H1 (cell line): ENCODE measurements around the gene CACNA2D3. TPM values are rescaled to one million over a fixed set of nuclear protein-coding genes. Genes with fewer than 3 reads are reported as not detected.

Source experiments
- CTCF ChIA-PET: fragments of 300-600 bp; sonication (Branson Sonifier 250); formaldehyde crosslinking; loops from one replicate; lab custom pipeline; 2021; ENCODE audit not compliant: partially characterized antibody; lab: Charles Lee
- POLR2A ChIA-PET: fragments of 300-600 bp; sonication (Branson Sonifier 250); formaldehyde crosslinking; loops from one replicate; lab custom pipeline; 2021; ENCODE audit warnings: inconsistent platforms; ENCODE audit not compliant: partially characterized antibody; lab: Charles Lee
- DNase-seq, 2 experiments: peaks; one replicate each; pipeline versions ENCODE4 v3.0.0 to v3.0.0-alpha.2; 2010 to 2022; ENCODE audit warnings: low spot score in 2 of 2, low read depth in 1 of 2, mixed read lengths in 1 of 2
- FAIRE-seq: peaks from 2 replicates; lab custom pipeline; 2011; peaks lifted over from hg19 to GRCh38; lab: Jason Lieb, UNC
- H2AFZ ChIP-seq: 2 replicates; pipeline ENCODE4 v1.8.1; 2012; ENCODE audit warnings: low read length, inconsistent platforms
- H2AK5ac ChIP-seq: 2 replicates; pipeline ENCODE4 v1.6.1; 2013; ENCODE audit warnings: low read depth, low read length
- H2BK120ac ChIP-seq: replicated peaks from 2 replicates; pipeline ENCODE3; 2013; ENCODE audit warnings: low read depth, low read length, inconsistent platforms
- H2BK12ac ChIP-seq: 2 replicates; pipeline ENCODE4 v1.6.1; 2013; ENCODE audit warnings: low read depth, low read length
- H2BK15ac ChIP-seq: 2 replicates; pipeline ENCODE4 v1.6.1; 2013; ENCODE audit warnings: low read length
- H2BK20ac ChIP-seq: 2 replicates; pipeline ENCODE4 v1.6.1; 2013; ENCODE audit warnings: low read length
- H2BK5ac ChIP-seq: 2 replicates; pipeline ENCODE4 v1.6.1; 2013; ENCODE audit warnings: low read depth, low read length
- H3K14ac ChIP-seq: 2 replicates; pipeline ENCODE4 v1.6.1; 2013; ENCODE audit warnings: inconsistent platforms; ENCODE audit not compliant: insufficient read length
- H3K18ac ChIP-seq: 2 replicates; pipeline ENCODE4 v1.6.1; 2013; ENCODE audit warnings: low read length; ENCODE audit errors: extremely low read depth
- H3K23ac ChIP-seq: 2 replicates; pipeline ENCODE4 v1.6.1; 2013; ENCODE audit warnings: inconsistent platforms; ENCODE audit not compliant: insufficient read length
- H3K23me2 ChIP-seq: 2 replicates; pipeline ENCODE4 v1.6.1; 2013; ENCODE audit warnings: low read depth, low read length
- H3K27ac ChIP-seq: 2 replicates; pipeline ENCODE4 v1.6.1; 2011; ENCODE audit warnings: low read depth, low read length, inconsistent platforms
- H3K27me3 ChIP-seq, 4 experiments: replicated peaks in 1 of 4; 1 replicate in 1 of 4; 2 replicates in 3 of 4; pipeline versions ENCODE4 v1.6.1 to v1.8.1; 2011 to 2013; ENCODE audit warnings: low read length in 3 of 4, mild to moderate bottlenecking in 3 of 4, inconsistent platforms in 2 of 4, mixed read lengths in 2 of 4, moderate library complexity in 1 of 4; ENCODE audit not compliant: control insufficient read depth in 3 of 4, insufficient read depth in 3 of 4; ENCODE audit errors: extremely low read depth in 1 of 4
- H3K36me3 ChIP-seq, 4 experiments: 2 replicates each; pipeline versions ENCODE4 v1.6.1 to v1.8.1; 2011 to 2013; ENCODE audit warnings: mild to moderate bottlenecking in 4 of 4, low read length in 3 of 4, moderate library complexity in 2 of 4, control low read depth in 1 of 4, inconsistent platforms in 1 of 4; ENCODE audit not compliant: insufficient read depth in 4 of 4, control insufficient read depth in 2 of 4
- H3K4ac ChIP-seq: replicated peaks from 2 replicates; pipeline ENCODE3; 2013; ENCODE audit warnings: low read length, low read depth, mixed read lengths, inconsistent platforms; ENCODE audit not compliant: insufficient read length
- H3K4me1 ChIP-seq, 4 experiments: replicated peaks in 1 of 4; 1 replicate in 1 of 4; 2 replicates in 3 of 4; pipeline versions ENCODE4 v1.6.1 to v1.8.1; 2011 to 2013; ENCODE audit warnings: low read length in 3 of 4, inconsistent platforms in 2 of 4, mixed read lengths in 1 of 4; ENCODE audit not compliant: insufficient read depth in 4 of 4, control insufficient read depth in 3 of 4
- H3K4me2 ChIP-seq, 2 experiments: 2 replicates each; pipeline versions ENCODE4 v1.6.1 to v1.8.1; 2011 to 2013; ENCODE audit warnings: low read depth in 2 of 2, low read length in 2 of 2, control low read depth in 1 of 2, inconsistent platforms in 1 of 2, mild to moderate bottlenecking in 1 of 2; ENCODE audit not compliant: insufficient read depth in 1 of 2
- H3K4me3 ChIP-seq, 4 experiments: fragments of 200-600, 300-600 bp in 1 of 4; sonication (generic), shearing (Covaris generic), sonication (Bioruptor Twin) in 1 of 4; 2 replicates each; pipeline versions ENCODE4 v1.5.1 to v1.8.1; 2011 to 2016; ENCODE audit warnings: low read length in 4 of 4, low read depth in 3 of 4, control low read depth in 2 of 4, inconsistent platforms in 2 of 4, mild to moderate bottlenecking in 2 of 4, mixed read lengths in 1 of 4, moderate library complexity in 1 of 4; ENCODE audit not compliant: insufficient read depth in 2 of 4; ENCODE audit errors: extremely low read depth in 1 of 4
- H3K56ac ChIP-seq: replicated peaks from 2 replicates; pipeline ENCODE3; 2013; ENCODE audit warnings: low read depth, mild to moderate bottlenecking, mixed read lengths, low read length, inconsistent platforms; ENCODE audit not compliant: insufficient read length
- H3K79me1 ChIP-seq: 2 replicates; pipeline ENCODE4 v1.6.1; 2013; ENCODE audit warnings: low read depth, low read length, control low read depth
- H3K79me2 ChIP-seq, 2 experiments: 2 replicates each; pipeline versions ENCODE4 v1.6.1 to v1.8.1; 2012 to 2013; ENCODE audit warnings: low read length in 2 of 2, mild to moderate bottlenecking in 2 of 2, inconsistent platforms in 1 of 2; ENCODE audit not compliant: insufficient read depth in 2 of 2, control insufficient read depth in 1 of 2
- H3K9ac ChIP-seq, 4 experiments: replicated peaks in 1 of 4; 1 replicate in 1 of 4; 2 replicates in 3 of 4; pipeline versions ENCODE4 v1.6.1 to v1.8.1; 2011 to 2013; ENCODE audit warnings: low read depth in 3 of 4, low read length in 3 of 4, control low read depth in 2 of 4, mild to moderate bottlenecking in 2 of 4, moderate library complexity in 2 of 4, inconsistent platforms in 1 of 4; ENCODE audit errors: extremely low read depth in 1 of 4
- H3K9me3 ChIP-seq, 2 experiments: 2 replicates each; pipeline versions ENCODE4 v1.6.1 to v1.8.1; 2012 to 2013; ENCODE audit warnings: mild to moderate bottlenecking in 2 of 2, moderate library complexity in 2 of 2, control low read depth in 1 of 2, inconsistent platforms in 1 of 2, low read depth in 1 of 2, low read length in 1 of 2, mixed read lengths in 1 of 2; ENCODE audit not compliant: insufficient read depth in 2 of 2
- H4K20me1 ChIP-seq, 2 experiments: replicated peaks in 1 of 2; 2 replicates each; pipeline versions ENCODE3 to v1.8.1; 2011 to 2013; ENCODE audit warnings: inconsistent platforms in 2 of 2, low read length in 2 of 2, mild to moderate bottlenecking in 1 of 2; ENCODE audit not compliant: insufficient read depth in 2 of 2, control insufficient read depth in 1 of 2
- H4K5ac ChIP-seq: 2 replicates; pipeline ENCODE4 v1.6.1; 2013; ENCODE audit warnings: low read length, low read depth, mixed read lengths, inconsistent platforms; ENCODE audit not compliant: insufficient read length
- H4K8ac ChIP-seq: 2 replicates; pipeline ENCODE4 v1.8.0; 2013; ENCODE audit warnings: mild to moderate bottlenecking, moderate library complexity, low read length, inconsistent platforms; ENCODE audit not compliant: insufficient read depth; ENCODE audit errors: extremely low read depth
- H4K91ac ChIP-seq: replicated peaks from 2 replicates; pipeline ENCODE3; 2013; ENCODE audit warnings: low read length, mixed read lengths, inconsistent platforms; ENCODE audit not compliant: insufficient read length
- ATF2 ChIP-seq: IDR thresholded peaks from 2 replicates; pipeline ENCODE4 v1.6.1; 2012; ENCODE audit warnings: low read length, inconsistent platforms
- BACH1 ChIP-seq: IDR thresholded peaks from 2 replicates; pipeline ENCODE4 v1.6.1; 2012; ENCODE audit warnings: low read length, improper control_type of control experiment
- BCL11A ChIP-seq, 2 experiments: IDR thresholded peaks; one replicate each; pipeline ENCODE4 v1.6.1; 2011; ENCODE audit warnings: low read depth in 2 of 2, low read length in 2 of 2, mild to moderate bottlenecking in 2 of 2
- POLR2AphosphoS5 ChIP-seq: IDR thresholded peaks from 2 replicates; pipeline ENCODE4 v1.6.1; 2011; ENCODE audit warnings: low read depth, low read length
- RFX5 ChIP-seq: IDR thresholded peaks from 2 replicates; pipeline ENCODE4 v1.6.1; 2011; ENCODE audit warnings: low read depth, low read length, improper control_type of control experiment, borderline replicate concordance
- SIRT6 ChIP-seq: IDR thresholded peaks from one replicate; pipeline ENCODE4 v1.7.1; 2012; ENCODE audit warnings: low read length, inconsistent platforms
- SP1 ChIP-seq: IDR thresholded peaks from 2 replicates; pipeline ENCODE4 v1.6.1; 2011; ENCODE audit warnings: low read depth, low read length
- SP2 ChIP-seq: IDR thresholded peaks from 2 replicates; pipeline ENCODE4 v1.6.1; 2012; ENCODE audit warnings: mild to moderate bottlenecking, low read length, inconsistent platforms
- TAF1 ChIP-seq: IDR thresholded peaks from 2 replicates; pipeline ENCODE4 v1.6.1; 2011; ENCODE audit warnings: mild to moderate bottlenecking, low read depth, low read length
- TAF7 ChIP-seq: optimal IDR thresholded peaks from 2 replicates; pipeline ENCODE3; 2011; ENCODE audit warnings: low read depth, mild to moderate bottlenecking, inconsistent platforms, low read length, moderate library complexity, borderline replicate concordance
- TEAD4 ChIP-seq: IDR thresholded peaks from 2 replicates; pipeline ENCODE4 v1.6.1; 2012; ENCODE audit warnings: low read depth, low read length, inconsistent platforms, mixed read lengths
- USF2 ChIP-seq: IDR thresholded peaks from 2 replicates; pipeline ENCODE4 v1.6.1; 2011; ENCODE audit warnings: low read length, improper control_type of control experiment
- YY1 ChIP-seq: IDR thresholded peaks from 2 replicates; pipeline ENCODE4 v1.6.1; 2011; ENCODE audit warnings: low read depth, mild to moderate bottlenecking, low read length
- WGBS, 2 experiments: shearing (Covaris generic) in 1 of 2; methylation state at CpG; one replicate each; pipeline versions ENCODE4 v1.1.6 to v1.1.7; 2013 to 2015; ENCODE audit warnings: low lambda C conversion rate in 2 of 2, mixed read lengths in 2 of 2, inconsistent platforms in 1 of 2, low coverage in 1 of 2, missing lambda C conversion rate in 1 of 2; ENCODE audit not compliant: insufficient replicate concordance in 2 of 2, insufficient coverage in 1 of 2, insufficient read length in 1 of 2; ENCODE audit errors: extremely low coverage in 1 of 2, missing lambda C conversion rate in 1 of 2; 5-methylcytosine and 5-hydroxymethylcytosine counted together
- polyA plus RNA-seq, 7 experiments: library from polyadenylated mRNA; depleted of rRNA in 3 of 7; stranded (reverse) in 5 of 7; unstranded in 2 of 7; fragments of >200 nt in 5 of 7; fragments of 200-250 nt in 2 of 7; gene quantifications; 1 replicate in 5 of 7; 2 replicates in 1 of 7; 4 replicates in 1 of 7; pipeline versions ENCODE4 v1.2.1 to v1.2.3, GENCODE V29; 2011 to 2013; ENCODE audit warnings: missing spikeins in 2 of 7, mixed read lengths in 2 of 7
- total RNA-seq: library from RNA; stranded (reverse); fragmentation: NEBNext Ultra II Directional; extraction: Animal tissue kit (Norgen Biotek cat#: 25700); gene quantifications from 2 replicates; pipeline ENCODE4 v1.2.1, GENCODE V29; 2021

CACNA2D3 gene
- total and polyA plus RNA-seq, 2 of the 8 experiments (the other 6 are each of a cell fraction or from before 2014, with no cell fraction given): 1.5 to 1.8 TPM

- 91% methylated on average over 4 of the region's 4 CpGs; no CpG with 5 or more reads in 1 of the 2 experiments for WGBS, 2 experiments
- POLR2A ChIA-PET: no interaction called here
- no peak overlapping the region for H4K8ac ChIP-seq
- TF ChIP-seq TEAD4: no peak
- TF ChIP-seq TAF1: no peak
- TF ChIP-seq YY1: no peak
- no peak for TF ChIP-seq RFX5
- no peak for TF ChIP-seq POLR2AphosphoS5
- no peak for TF ChIP-seq SIRT6
- no peak for TF ChIP-seq BACH1
- no peak for TF ChIP-seq SP1
- no peak for TF ChIP-seq SP2
- TF ChIP-seq BCL11A (IDR thresholded peaks at IDR 0.05; ENCODE audit: low read depth in 2 of 2, low read length in 2 of 2): no peak
- TF ChIP-seq TAF7: no peak
- TF ChIP-seq ATF2: no peak
- no peak for TF ChIP-seq USF2
Observed at GRCh38 chr3:54845011-54845410, 722.7 kb downstream of the CACNA2D3 start.

More at GRCh38 chr3:54845011-54845410, 722.7 kb downstream of the CACNA2D3 start:
- Histone ChIP-seq H2BK5ac (no peak overlapping the region), H3K4me2 (no peak overlapping the region), H2BK12ac (no peak overlapping the region), H3K23me2 (no peaks in the 10 kb centered on the region), H3K36me3 (no peaks in the 10 kb centered on the region), H3K9ac (no peak overlapping the region), H4K5ac (no peak overlapping the region), H3K18ac (no peak overlapping the region), H3K79me1 (no peaks in the 10 kb centered on the region; the same call in 1 of the 2 replicates), H4K20me1 (no peaks in the 10 kb centered on the region), H2AK5ac (no peak overlapping the region), H3K9me3 (no peaks in the 10 kb centered on the region), H2AFZ (no peak overlapping the region), H3K79me2 (no peaks in the 10 kb centered on the region), H3K4me3 (no peak overlapping the region), H3K27me3 (no peaks in the 10 kb centered on the region), H2BK120ac (no peak overlapping the region), H3K4ac (no peak overlapping the region), H3K14ac (no peak overlapping the region), H3K23ac (no peak overlapping the region), H2BK20ac (no peak overlapping the region), H4K91ac (no peak overlapping the region), H3K4me1 (no peaks in the 10 kb centered on the region), H3K56ac (no peak overlapping the region), H2BK15ac (no peak overlapping the region), H3K27ac (no peak overlapping the region)
- FAIRE-seq (no peak), DNase-seq (no peak)
- CTCF ChIA-PET: interaction anchor here (1.0 to 8.7 kb wide), 3 partner anchors 8 to 33 kb away, joined by 3 to 70 read pairs (median 5); no protein-coding TSS in a partner anchor
